Activated naive CD4-positive, alpha-beta T cell (primary cell): ENCODE results near the gene SPATA32.
"Not testable (repeated sequence)": the region's sequence is repeated elsewhere in the genome, so short reads cannot be mapped to it uniquely, and the experiment has no call there.

Experiments
- DNase-seq, 4 experiments: peaks; one replicate each; lab custom pipeline; 2025; lab: John Stamatoyannopoulos, UW

Gene SPATA32

GRCh38 chr17:45270828-45271418 is 9.0 kb upstream of the SPATA32 start:
- peak in 3 of 4 experiments; percentile 26 to 56 (median 42) for DNase-seq

GRCh38 chr17:45269912-45270311 is 8.0 kb upstream of the SPATA32 start:
- DNase-seq, result no peak

GRCh38 chr17:45267436-45268055 is 5.7 kb upstream of the SPATA32 start:
- DNase-seq, result no peak

- DNase-seq, result no peak
These were observed 4.6 kb upstream of the SPATA32 start for GRCh38 chr17:45266372-45266926.

GRCh38 chr17:45265821-45266220 is 3.9 kb upstream of the SPATA32 start:
- no peak for DNase-seq

GRCh38 chr17:45264988-45265387 is 3.1 kb upstream of the SPATA32 start:
- DNase-seq, result no peak

- no peak for DNase-seq
These were observed 2.5 kb upstream of the SPATA32 start for GRCh38 chr17:45264430-45264829.

- DNase-seq, result no peak
These were observed 1.6 kb upstream of the SPATA32 start for GRCh38 chr17:45263477-45263860.

- DNase-seq, result no peak
These were observed 902 bp upstream of the SPATA32 start for GRCh38 chr17:45262516-45263476.

GRCh38 chr17:45260204-45260783 is 1.6 kb downstream of the SPATA32 start:
- DNase-seq, result no peak

- no peak for DNase-seq
These were observed 2.9 kb downstream of the SPATA32 start for GRCh38 chr17:45258981-45259380.

GRCh38 chr17:45257115-45257514 is 4.8 kb downstream of the SPATA32 start:
- DNase-seq, result no peak

- DNase-seq, result no peak
These were observed 5.6 kb downstream of the SPATA32 start for GRCh38 chr17:45256114-45256966.

GRCh38 chr17:45255358-45255757 is 6.5 kb downstream of the SPATA32 start:
- no peak for DNase-seq

GRCh38 chr17:45253879-45254278 is 8.0 kb downstream of the SPATA32 start:
- no peak for DNase-seq

- not testable (repeated sequence) for DNase-seq
These were observed 8.7 kb downstream of the SPATA32 start for GRCh38 chr17:45253237-45253636.

- no peak for DNase-seq
These were observed 10.0 kb downstream of the SPATA32 start for GRCh38 chr17:45251931-45252330.

- DNase-seq, result peak; percentile 46 to 79 (median 58)
These were observed 13.5 kb downstream of the SPATA32 start for GRCh38 chr17:45248132-45248957.

- peak; percentile 66 to 91 (median 82) for DNase-seq
These were observed 14.3 kb downstream of the SPATA32 start for GRCh38 chr17:45247429-45248131.
